ENCODE measurements around the gene RPL10A.

The RPL10A gene

DNA sequence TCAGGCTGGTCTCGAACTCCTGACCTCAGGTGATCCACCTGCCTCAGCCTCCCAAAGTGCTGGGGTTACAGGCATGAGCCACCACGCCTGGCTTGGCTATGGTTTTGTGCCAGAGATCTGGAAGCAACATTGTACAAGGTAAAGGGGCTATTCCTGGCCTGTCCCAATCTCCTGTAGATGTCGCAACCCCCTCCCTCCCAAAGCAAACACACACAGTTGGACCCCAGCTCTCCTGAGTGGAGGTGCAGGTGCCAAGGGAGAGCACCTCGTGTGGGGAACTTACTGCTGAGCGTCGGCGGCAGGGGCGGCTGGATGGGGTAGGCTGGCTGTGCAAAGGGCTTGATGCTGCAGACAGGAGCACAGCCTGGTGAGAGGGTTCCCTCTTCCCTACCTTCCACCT lies 8.8 kb downstream of the RPL10A start:
- peak; percentile 77 for DNase-seq

- peak; percentile 87 for DNase-seq
Observed at GRCh38 chr6:35477551-35478179, 9.5 kb downstream of the RPL10A start.

- no peak for DNase-seq
Observed at GRCh38 chr6:35478259-35478658, 10.1 kb downstream of the RPL10A start.

DNA sequence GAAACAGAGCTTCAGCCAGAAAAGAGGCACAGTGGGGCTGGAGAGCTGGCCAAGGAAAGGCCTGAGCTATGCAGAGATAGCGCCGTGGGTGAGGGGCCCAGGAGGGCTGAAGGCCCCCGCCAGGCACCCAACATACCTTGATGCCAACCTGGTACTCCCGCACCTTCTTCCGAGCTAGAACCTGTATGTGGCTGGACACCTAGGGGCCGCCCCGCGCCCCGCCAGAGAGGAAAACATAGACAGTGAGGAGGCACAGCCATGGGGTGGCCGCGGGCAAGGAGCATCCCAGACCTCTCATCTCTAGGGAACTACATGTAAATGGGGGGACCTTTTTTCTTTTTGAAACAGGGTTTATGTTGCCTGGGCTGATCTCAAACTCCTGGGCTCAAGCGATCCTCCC lies 12.0 kb downstream of the RPL10A start:
- no peak for DNase-seq

DNA sequence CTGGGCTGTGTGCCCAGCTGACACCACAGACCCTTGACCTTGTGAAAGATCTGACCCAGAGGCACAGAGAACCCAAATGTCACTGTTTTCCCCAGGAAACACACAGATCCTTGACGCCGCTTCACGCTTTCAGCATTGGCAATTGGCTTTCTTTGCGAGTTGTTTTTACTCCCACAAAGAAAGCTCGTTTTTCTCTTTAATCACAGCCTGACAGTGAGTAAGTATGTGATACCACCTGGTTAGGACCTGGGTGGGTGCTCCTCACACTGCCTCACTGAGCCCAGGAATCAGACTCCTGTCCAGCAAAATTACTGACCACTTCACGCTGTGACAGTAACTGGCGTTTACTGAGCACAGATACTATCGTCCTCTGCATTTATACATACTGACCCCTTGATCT lies 13.0 kb downstream of the RPL10A start:
- no peak for DNase-seq

DNA sequence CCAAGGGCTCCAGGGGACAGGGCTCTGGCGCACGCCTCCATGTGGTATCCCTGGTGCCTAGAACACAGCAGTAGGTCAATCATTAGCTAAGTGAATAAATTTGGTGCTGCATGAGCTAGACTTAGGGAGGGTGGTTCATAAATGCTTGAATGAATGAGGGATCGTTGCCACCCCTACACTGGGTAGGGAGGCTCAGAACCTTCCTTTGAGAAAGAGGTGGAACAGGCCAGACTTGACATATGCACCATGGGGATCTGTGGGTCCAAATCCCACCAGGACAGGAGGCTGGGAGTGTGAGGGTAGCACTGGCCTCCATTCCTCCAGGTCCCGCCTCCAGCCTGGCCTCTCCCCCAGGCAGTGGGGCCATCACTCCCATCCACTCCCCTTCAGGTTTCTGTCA lies 14.9 kb downstream of the RPL10A start:
- no peak for DNase-seq

DNA sequence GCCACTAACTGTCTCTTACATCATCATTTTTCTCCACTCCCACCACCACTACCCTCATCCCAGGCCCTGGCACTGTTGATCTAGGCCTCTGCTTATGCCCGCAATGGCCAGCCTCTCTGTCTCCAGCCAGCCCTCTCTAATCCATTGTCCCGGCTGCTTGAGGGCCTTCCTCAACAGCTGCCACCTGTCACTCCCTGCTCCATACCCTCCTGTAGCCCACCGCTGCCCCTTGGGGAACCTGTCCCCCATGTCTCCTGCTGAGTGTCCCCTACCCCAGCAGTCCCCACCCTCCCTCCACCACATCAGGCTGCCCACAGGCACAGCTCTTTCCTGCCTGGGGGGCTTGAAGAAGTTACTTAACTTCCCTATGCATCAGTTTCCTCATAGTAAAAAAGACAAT lies 15.3 kb downstream of the RPL10A start:
- no peak for DNase-seq

- DNase-seq, result no peak
Observed at GRCh38 chr6:35483893-35484645, 15.9 kb downstream of the RPL10A start.

DNA sequence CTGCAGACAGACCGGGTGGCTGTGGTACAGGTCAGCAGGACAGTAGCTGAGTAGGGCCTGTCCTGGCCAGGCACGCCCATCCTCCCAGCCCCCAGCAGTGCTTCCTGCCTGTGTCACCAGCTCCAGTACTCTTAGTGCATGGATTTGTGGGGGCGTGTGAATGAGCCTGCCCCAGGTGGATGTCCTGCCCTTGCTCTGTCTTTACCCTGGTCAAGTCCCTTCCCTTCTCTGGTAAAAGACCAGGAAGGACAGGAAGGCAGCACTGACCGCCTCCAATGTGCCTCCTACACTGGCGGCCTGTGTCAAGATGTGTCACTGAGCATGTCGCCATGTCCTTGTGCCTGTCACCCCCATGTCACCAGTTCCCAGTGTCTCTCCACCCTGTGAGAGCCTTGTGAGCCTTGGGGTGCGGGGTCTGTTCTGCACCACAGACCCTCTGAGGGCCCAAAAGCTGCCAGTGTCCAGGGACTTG lies 16.8 kb downstream of the RPL10A start:
- no peak for DNase-seq

GRCh38 chr6:35485402-35485877 lies 17.2 kb downstream of the RPL10A start:
- DNase-seq, result no peak

- DNase-seq, result peak; percentile 54
Observed at GRCh38 chr6:35486005-35486925, 18.1 kb downstream of the RPL10A start.

DNA sequence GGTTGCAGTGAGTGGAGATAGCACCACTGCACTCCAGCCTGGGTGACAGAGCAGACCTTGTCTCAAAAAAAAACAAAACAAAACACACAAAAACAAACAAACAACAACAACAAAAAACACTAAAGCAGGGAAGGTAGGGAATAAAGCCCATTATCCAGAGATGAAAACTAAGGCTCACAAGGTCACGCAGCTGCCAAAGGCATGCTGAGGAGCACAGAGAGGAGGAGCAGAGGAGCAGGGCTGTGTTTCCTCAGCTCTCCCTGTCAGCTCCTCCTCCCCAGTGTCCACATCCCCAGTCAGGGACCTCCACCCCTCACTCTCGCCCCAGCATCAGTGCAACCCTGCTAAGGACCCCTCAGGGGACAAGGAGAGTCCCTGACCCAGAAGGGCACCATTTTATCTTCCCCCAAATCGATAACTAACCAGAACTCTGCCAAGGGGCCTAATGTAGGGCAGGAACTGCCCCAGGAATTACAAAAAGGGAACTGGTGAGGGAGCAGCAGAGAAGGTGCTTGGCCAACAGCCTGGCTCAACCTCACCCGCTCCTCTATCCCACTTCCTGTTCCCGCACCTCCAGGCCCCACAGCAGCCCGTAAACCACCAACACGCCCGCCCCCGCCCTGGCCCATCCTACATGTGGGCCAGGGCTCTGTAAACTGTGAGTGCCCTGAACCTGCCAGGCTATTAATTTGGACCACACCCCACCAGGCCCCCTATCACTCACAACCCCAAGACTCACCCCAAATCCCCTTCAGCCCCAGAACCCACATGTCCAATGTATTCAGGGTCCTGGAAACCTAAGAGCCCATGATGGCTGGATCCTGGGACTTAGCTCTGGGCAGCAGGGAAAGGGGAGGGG lies 19.7 kb downstream of the RPL10A start:
- no peak for DNase-seq

DNA sequence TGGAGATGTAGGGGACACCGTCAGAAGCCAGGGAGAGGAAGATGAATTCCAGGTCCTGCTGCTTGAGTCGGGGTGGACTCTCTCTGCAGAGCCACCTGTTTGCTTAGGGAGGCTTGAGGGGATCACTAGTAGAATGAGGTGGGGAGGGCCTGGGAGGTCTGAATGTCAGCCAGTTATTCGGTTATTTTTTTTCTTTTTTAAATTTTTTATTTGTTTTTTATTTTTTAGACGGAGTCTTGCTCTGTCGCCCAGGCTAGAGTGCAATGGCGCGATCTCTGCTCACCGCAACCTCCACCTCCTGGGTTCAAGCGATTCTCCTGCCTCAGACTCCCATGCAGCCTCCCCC lies 20.3 kb downstream of the RPL10A start:
- no peak for DNase-seq

DNA sequence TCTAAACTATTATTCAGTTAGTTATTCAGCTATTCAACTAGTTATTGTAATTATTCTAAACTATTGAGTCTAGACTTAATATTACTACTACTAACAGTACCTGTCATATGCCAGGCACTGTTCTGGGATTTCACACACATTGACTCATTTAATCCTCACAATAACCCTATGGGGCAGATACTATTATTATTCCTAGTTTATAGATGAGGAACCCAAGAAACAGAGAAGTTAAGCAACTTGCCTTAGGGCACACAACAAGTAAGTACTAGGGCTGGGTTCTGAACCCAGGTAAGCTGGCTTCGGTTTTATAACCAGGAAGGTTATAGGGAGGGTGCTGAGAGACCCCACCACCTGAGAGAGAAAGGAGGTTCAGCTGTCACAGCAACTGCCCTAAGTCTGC lies 20.9 kb downstream of the RPL10A start:
- no peak for DNase-seq

- no peak for DNase-seq
Observed at GRCh38 chr6:35489995-35490791, 22.0 kb downstream of the RPL10A start.

DNA sequence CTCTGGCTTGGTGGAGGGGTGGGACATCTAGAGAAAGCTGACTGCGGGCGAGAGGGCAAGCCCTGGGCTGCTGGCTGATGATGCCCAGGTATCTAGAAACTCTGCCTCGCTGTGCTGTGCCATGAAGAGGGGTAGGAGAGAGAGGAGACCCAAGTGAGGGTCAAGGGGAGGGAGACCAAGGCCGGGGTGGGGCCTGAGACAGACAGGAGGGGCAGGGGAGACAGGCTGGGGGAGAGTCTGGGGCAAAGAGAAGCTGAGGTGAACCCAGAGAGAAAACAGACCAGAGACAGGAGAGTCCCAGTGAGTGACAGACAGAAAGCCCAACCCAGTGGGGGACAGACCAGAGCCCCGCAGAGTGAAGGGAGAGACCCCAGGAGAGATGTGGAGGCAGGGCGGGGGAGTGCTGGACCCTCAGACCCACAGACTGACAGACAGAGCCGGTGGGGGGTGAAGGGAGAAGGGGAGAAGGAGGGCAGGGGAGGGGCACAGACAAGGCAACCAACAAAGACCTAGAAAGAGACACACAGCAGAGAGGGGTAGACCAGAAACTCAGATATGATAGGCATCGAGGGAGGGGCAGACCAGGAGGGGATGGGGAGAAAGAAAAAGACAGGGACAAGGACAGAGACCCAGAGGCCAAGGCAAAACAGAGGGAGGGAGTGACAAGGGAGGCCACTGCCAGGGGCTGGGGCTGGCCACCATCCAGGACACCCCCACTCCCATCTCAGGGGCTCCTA lies 22.8 kb downstream of the RPL10A start:
- no peak for DNase-seq

DNA sequence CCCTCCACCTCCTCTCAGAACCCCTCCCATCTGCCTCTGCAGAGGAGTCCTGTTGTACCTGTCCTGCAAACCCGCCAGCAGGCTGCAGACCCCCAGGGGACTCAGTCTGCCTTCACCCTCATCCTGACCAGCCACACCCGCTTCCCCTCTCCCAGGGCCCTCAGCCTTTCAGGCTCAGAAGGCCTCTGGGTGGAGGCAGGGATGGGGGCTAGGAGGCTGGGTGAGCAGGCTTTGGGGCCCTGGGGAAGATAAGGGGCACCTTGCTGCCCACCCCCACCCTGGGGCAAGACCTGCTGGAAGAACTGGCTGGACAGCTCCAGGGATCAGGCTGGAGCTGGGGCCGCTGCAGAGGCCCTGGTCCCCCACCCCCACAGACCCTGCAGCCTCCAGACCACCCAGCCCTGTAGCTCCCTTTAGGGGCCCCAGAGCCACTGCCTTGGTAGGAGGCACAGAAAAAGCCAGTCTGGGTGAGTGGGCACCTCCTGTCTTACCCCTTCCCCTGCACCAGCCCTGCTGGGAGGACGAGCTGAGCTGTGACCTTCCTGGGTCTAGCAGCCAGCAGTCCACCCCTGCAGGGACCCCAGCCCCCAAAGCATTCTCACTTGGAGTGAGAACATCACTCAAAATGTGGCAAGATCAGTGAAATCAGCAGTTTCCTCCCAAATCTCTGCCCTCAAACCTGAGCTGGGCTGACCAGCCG lies 23.5 kb downstream of the RPL10A start:
- no peak for DNase-seq

DNA sequence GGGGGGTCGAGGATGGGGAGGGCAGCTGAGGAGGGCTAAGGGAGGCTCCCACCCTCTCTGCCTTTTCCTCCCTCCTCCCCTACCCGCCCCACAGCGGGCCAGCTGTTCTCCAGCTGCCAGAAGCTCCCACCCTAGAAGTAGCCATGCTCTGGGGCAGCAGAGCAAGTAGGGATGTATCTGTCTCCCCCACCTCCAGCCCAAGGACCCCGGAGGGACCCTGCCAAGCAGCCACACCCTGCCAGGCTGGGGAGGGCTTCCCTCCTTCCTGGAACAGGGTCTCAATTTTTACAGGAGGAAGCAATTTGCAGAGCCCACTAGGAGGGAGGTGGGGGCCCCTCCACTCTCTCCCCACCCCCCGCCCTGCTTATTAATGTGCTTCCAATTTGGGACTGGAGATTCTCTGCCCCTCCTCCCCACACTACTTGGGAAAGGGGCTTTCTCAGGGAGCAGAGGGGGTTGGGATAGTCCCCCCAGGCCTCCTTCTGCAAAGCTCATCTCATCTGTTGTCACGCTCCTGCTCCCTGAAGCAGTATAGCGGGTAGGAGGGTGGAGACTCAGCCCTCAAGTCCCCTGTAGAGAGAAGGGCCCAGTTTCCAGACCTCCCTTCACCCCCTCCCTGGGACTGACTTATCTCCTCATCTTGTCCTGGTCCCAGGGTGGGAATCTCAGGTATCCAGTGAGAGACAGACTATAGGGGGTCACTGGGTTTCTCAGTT lies 24.2 kb downstream of the RPL10A start:
- no peak for DNase-seq

DNA sequence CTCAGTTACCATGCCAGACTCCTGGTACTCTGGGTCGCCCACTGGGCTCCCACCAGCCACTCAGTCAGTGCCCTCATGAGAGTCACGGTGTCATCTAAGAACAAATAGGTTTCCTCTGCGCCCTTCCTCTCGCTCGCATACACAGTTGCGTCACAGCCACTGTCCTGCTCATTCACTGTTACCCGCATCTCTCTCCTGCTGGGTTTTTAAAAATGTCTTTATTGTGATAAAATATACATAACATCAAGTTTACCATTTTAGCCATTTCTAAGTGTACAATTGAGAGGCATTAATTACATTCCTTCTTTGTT lies 24.7 kb downstream of the RPL10A start:
- DNase-seq, result no peak
